Measurements from ENCODE around the gene KCNMA1. TPM values are rescaled to one million over a fixed set of nuclear protein-coding genes. Genes with fewer than 3 reads are reported as not detected.

The KCNMA1 gene
- total RNA-seq, 1 experiment from 2014 or later, result 0.49 TPM

- TF ChIP-seq REST (IDR thresholded peaks at IDR 0.05; ENCODE audit: low read depth), result no peak
These were observed 654.9 kb downstream of the KCNMA1 start (continued) for GRCh38 chr10:76982671-76983070.

GRCh38 chr10:76981251-76981650, 656.4 kb downstream of the KCNMA1 start:
- H3K4me1 ChIP-seq (ENCODE audit: control insufficient read depth in 1 of 2, insufficient read depth in 2 of 2, low read length in 2 of 2), result no peaks in the 10 kb centered on the region
- H3K9me2 ChIP-seq (ENCODE audit: insufficient read depth), result no peaks in the 10 kb centered on the region
- no peak overlapping the region for H3K4me3 ChIP-seq (replicated peaks in 1 of 2; ENCODE audit: low read depth in 1 of 2, low read length in 2 of 2)
- no TSS peak for BruUV-seq (replicated peaks)
- TF ChIP-seq EZH2 (IDR thresholded peaks at IDR 0.05), result no peak
- no peak for TF ChIP-seq RAD21 (IDR thresholded peaks at IDR 0.05; ENCODE audit: low read depth)
- no peak for TF ChIP-seq YY1 (IDR thresholded peaks at IDR 0.05; ENCODE audit: extremely low read depth, insufficient replicate concordance, low read depth, low read length)
- no peak for TF ChIP-seq CBX3 (IDR thresholded peaks at IDR 0.05; ENCODE audit: low read depth)
- TF ChIP-seq EZH2phosphoT487 (IDR thresholded peaks at IDR 0.05; ENCODE audit: borderline replicate concordance), result no peak
- TF ChIP-seq SP1 (IDR thresholded peaks at IDR 0.05; ENCODE audit: low read depth), result no peak
- no peak for TF ChIP-seq SIN3A (IDR thresholded peaks at IDR 0.05; ENCODE audit: low read depth)
- TF ChIP-seq CTCF (IDR thresholded peaks at IDR 0.05 in 2 of 3, conservative IDR thresholded peaks at IDR 0.05 in 1 of 3; ENCODE audit: borderline replicate concordance in 1 of 3, insufficient read depth in 1 of 3, low read depth in 2 of 3, low read length in 2 of 3), result no peak
- no peak for TF ChIP-seq FOSL1 (IDR thresholded peaks at IDR 0.05; ENCODE audit: low read depth)
- TF ChIP-seq ELF1 (IDR thresholded peaks at IDR 0.05; ENCODE audit: borderline replicate concordance, low read depth), result no peak
- TF ChIP-seq CEBPB (IDR thresholded peaks at IDR 0.05; ENCODE audit: low read depth), result no peak
- TF ChIP-seq ZNF274 (IDR thresholded peaks at IDR 0.05; ENCODE audit: low read depth, low read length), result no peak
- TF ChIP-seq REST (IDR thresholded peaks at IDR 0.05; ENCODE audit: low read depth), result no peak
- TF ChIP-seq MAX (IDR thresholded peaks at IDR 0.05), result no peak
- RAD21 ChIA-PET (ENCODE audit: low non-redundant PET in 1 of 2, low total read pairs in 2 of 2, uncharacterized antibody in 2 of 2, unreplicated experiment in 2 of 2), result no interaction called here
- CTCF ChIA-PET, result no interaction called here
- no peak overlapping the region for H3K9ac ChIP-seq (ENCODE audit: low read length)
- no peak overlapping the region for H3K4me2 ChIP-seq (ENCODE audit: low read length)
- no peak overlapping the region for H3K27ac ChIP-seq (ENCODE audit: low read depth, low read length)
- no peaks in the 10 kb centered on the region for H3K36me3 ChIP-seq (ENCODE audit: control insufficient read depth in 1 of 2, insufficient read depth in 2 of 2, low read length in 2 of 2)
- peaks cover 72% of the 10 kb centered on the region for H3K27me3 ChIP-seq (ENCODE audit: insufficient read depth, low read length)
- intact Hi-C loops (cut with micrococcal nuclease), result loop anchor here (10.0 kb wide), 4 partner anchors 186 to 946 kb away; no protein-coding TSS in a partner anchor
- H4K20me1 ChIP-seq (ENCODE audit: insufficient read depth), result no peaks in the 10 kb centered on the region
- H3K9me3 ChIP-seq (ENCODE audit: control insufficient read depth in 1 of 2, insufficient read depth in 1 of 2, low read depth in 1 of 2, low read length in 2 of 2), result no peaks in the 10 kb centered on the region
- no peak for ATAC-seq
- no peak for DNase-seq (ENCODE audit: low read depth, low spot score)
- no peak overlapping the region for H2AFZ ChIP-seq (ENCODE audit: low read depth, low read length, poor library complexity, severe bottlenecking)
- H3K79me2 ChIP-seq (ENCODE audit: insufficient read depth, low read length), result no peaks in the 10 kb centered on the region
- POLR2A ChIA-PET, result no interaction called here

Measured in HCT116 (cell line).